Measurements from ENCODE around the gene ZFAND5.

DNA sequence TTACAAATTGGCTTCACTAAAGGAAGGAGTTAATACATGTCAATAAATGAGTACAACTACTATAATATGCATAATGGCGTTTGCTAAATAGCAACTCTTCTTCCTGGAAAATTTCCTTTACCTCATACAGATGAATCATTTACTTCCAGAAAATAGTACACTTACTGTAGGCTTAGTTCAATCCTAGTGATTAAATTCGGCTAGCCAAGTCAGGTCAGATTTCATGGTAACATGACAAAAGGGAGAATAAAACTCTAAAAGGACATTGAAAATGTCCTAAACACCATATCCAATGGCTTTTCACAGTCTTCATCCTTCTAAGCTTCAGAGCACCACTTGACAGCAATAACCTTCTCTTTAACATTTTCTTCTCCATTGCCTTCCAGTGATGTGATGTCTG is 42.1 kb upstream of the ZFAND5 start:
- TF ChIP-seq, protein P1, sequence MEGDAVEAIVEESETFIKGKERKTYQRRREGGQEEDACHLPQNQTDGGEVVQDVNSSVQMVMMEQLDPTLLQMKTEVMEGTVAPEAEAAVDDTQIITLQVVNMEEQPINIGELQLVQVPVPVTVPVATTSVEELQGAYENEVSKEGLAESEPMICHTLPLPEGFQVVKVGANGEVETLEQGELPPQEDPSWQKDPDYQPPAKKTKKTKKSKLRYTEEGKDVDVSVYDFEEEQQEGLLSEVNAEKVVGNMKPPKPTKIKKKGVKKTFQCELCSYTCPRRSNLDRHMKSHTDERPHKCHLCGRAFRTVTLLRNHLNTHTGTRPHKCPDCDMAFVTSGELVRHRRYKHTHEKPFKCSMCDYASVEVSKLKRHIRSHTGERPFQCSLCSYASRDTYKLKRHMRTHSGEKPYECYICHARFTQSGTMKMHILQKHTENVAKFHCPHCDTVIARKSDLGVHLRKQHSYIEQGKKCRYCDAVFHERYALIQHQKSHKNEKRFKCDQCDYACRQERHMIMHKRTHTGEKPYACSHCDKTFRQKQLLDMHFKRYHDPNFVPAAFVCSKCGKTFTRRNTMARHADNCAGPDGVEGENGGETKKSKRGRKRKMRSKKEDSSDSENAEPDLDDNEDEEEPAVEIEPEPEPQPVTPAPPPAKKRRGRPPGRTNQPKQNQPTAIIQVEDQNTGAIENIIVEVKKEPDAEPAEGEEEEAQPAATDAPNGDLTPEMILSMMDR (IDR thresholded peaks at IDR 0.05), result no peak
- TF ChIP-seq POLR2A (IDR thresholded peaks at IDR 0.05), result no peak

Data from right lobe of liver (tissue), 4 donors.